Caco-2 (cell line): ENCODE results near the gene HYDIN. TPM values are rescaled to one million over a fixed set of nuclear protein-coding genes. Genes with fewer than 3 reads are reported as not detected.

Source experiments
- BruUV-seq: library from RNA; stranded (reverse); fragments of 400-500 nt; replicated peaks from 2 replicates; lab custom pipeline; 2021; lab: Mats Ljungman, UMichigan
- CTCF ChIA-PET: fragments of 300-600 bp; sonication (Branson Sonifier 250); formaldehyde crosslinking; loops from one replicate; lab custom pipeline; 2022; ENCODE audit warnings: antibody characterized with exemption; lab: Charles Lee
- POLR2A ChIA-PET: fragments of 300-600 bp; sonication (Branson Sonifier 250); formaldehyde crosslinking; loops from one replicate; lab custom pipeline; 2022; ENCODE audit warnings: antibody characterized with exemption; lab: Charles Lee
- DNase-seq, 2 experiments: peaks; one replicate each; pipeline versions ENCODE4 v3.0.0 to v3.0.0-alpha.2; 2020 to 2022
- H3K27me3 ChIP-seq: replicated peaks from 2 replicates; pipeline ENCODE4 v1.6.0; 2011; ENCODE audit warnings: low read length; ENCODE audit not compliant: control insufficient read depth, insufficient read depth
- H3K36me3 ChIP-seq: 2 replicates; pipeline ENCODE4 v1.5.1; 2011; ENCODE audit warnings: low read length; ENCODE audit not compliant: control insufficient read depth, insufficient read depth
- H3K4me1 ChIP-seq: fragments of 250-450 bp; sonication (Bioruptor Pico); 2 replicates; pipeline ENCODE4 v1.5.1; 2020; ENCODE audit warnings: mild to moderate bottlenecking
- H3K4me3 ChIP-seq: 2 replicates; pipeline ENCODE4 v1.5.1; 2011; ENCODE audit warnings: low read depth, mild to moderate bottlenecking, control low read depth, low read length
- H3K9me3 ChIP-seq: fragments of 250-450 bp; sonication (Bioruptor Pico); 2 replicates; pipeline ENCODE4 v1.5.1; 2020; ENCODE audit warnings: mild to moderate bottlenecking, moderate library complexity
- H3K27ac Mint-ChIP-seq: one replicate; pipeline ENCODE4 v1.8.0; 2022; ENCODE audit warnings: mixed read lengths; ENCODE audit not compliant: unreplicated experiment
- H3K27me3 Mint-ChIP-seq: one replicate; pipeline ENCODE4 v1.8.0; 2022; ENCODE audit warnings: mixed read lengths; ENCODE audit not compliant: insufficient read depth, unreplicated experiment
- H3K36me3 Mint-ChIP-seq: one replicate; pipeline ENCODE4 v1.8.0; 2022; ENCODE audit warnings: mild to moderate bottlenecking, mixed read lengths; ENCODE audit not compliant: insufficient read depth, unreplicated experiment
- H3K4me1 Mint-ChIP-seq: one replicate; pipeline ENCODE4 v1.8.0; 2022; ENCODE audit warnings: low read depth, mixed read lengths; ENCODE audit not compliant: unreplicated experiment
- H3K4me3 Mint-ChIP-seq: one replicate; pipeline ENCODE4 v1.8.0; 2022; ENCODE audit warnings: mild to moderate bottlenecking, moderate library complexity, mixed read lengths; ENCODE audit not compliant: unreplicated experiment
- H3K9me3 Mint-ChIP-seq: one replicate; pipeline ENCODE4 v1.8.0; 2022; ENCODE audit warnings: mixed read lengths; ENCODE audit not compliant: unreplicated experiment
- intact Hi-C: fragments of 100-400 bp; cut with micrococcal nuclease; formaldehyde crosslinking; loops from one replicate; pipeline ENCODE4 v1.10.0; 2022; ENCODE audit not compliant: unreplicated experiment
- total RNA-seq: library from RNA; stranded (reverse); gene quantifications from 2 replicates; pipeline ENCODE4 v1.2.3, GENCODE V29; 2022
- TF ChIP-seq, protein P1 (sequence below), 2 experiments: fragments of 200-600 bp in 1 of 2; IDR thresholded peaks; 1 replicate in 1 of 2; 2 replicates in 1 of 2; pipeline versions ENCODE4 v1.5.1 to v1.8.0; 2011 to 2022; ENCODE audit warnings: antibody characterized with exemption in 1 of 2, control low read depth in 1 of 2, inconsistent platforms in 1 of 2, low read depth in 1 of 2, low read length in 1 of 2, mild to moderate bottlenecking in 1 of 2, moderate library complexity in 1 of 2; ENCODE audit not compliant: insufficient read depth in 1 of 2, severe bottlenecking in 1 of 2, unreplicated experiment in 1 of 2

HYDIN gene
- total RNA-seq, 1 experiment from 2014 or later, result 0.68 TPM

DNA sequence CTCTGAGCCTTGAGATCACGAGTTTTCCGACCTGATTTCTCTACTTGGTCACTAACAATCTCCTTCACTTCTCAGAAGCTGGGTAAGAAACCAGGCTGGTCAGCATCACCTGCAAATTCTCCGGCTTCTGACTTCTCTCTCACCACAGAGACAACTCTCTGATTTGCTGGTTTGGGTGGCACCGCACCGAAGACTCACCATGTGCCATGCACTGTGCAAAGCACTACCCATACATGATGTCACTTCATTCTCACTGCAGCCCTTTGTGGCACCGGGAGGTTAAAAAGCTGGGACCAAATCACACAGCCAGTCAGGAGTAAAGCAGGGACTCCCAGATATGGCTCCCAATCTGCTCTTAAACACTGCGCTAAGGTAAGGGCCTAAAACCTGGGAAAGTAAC, 430.2 kb downstream of the HYDIN start:
- peaks cover 7% of the 10 kb centered on the region for H3K4me1 Mint-ChIP-seq
- intact Hi-C loops, result loop anchor here (5.0 kb wide), 1 partner anchor 53 kb away; no protein-coding TSS in a partner anchor
- Histone ChIP-seq H3K9me3 (peaks cover 12% of the 10 kb centered on the region; the same call in 1 of the 2 replicates), H3K4me3 (peak overlapping the region; percentile 89), H3K4me1 (peaks cover 5% of the 10 kb centered on the region), H3K27me3 (no peaks in the 10 kb centered on the region), H3K36me3 (no peaks in the 10 kb centered on the region)
- H3K9me3 Mint-ChIP-seq, result peaks cover 15% of the 10 kb centered on the region
- TF ChIP-seq, protein P1, sequence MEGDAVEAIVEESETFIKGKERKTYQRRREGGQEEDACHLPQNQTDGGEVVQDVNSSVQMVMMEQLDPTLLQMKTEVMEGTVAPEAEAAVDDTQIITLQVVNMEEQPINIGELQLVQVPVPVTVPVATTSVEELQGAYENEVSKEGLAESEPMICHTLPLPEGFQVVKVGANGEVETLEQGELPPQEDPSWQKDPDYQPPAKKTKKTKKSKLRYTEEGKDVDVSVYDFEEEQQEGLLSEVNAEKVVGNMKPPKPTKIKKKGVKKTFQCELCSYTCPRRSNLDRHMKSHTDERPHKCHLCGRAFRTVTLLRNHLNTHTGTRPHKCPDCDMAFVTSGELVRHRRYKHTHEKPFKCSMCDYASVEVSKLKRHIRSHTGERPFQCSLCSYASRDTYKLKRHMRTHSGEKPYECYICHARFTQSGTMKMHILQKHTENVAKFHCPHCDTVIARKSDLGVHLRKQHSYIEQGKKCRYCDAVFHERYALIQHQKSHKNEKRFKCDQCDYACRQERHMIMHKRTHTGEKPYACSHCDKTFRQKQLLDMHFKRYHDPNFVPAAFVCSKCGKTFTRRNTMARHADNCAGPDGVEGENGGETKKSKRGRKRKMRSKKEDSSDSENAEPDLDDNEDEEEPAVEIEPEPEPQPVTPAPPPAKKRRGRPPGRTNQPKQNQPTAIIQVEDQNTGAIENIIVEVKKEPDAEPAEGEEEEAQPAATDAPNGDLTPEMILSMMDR (IDR thresholded peaks at IDR 0.05; ENCODE audit: insufficient read depth in 1 of 2, low read depth in 1 of 2, low read length in 1 of 2, severe bottlenecking in 1 of 2, unreplicated experiment in 1 of 2), result no peak
- BruUV-seq, result TSS peak; percentile 35
- H3K27me3 Mint-ChIP-seq, result peaks cover 3% of the 10 kb centered on the region
- peak overlapping the region; percentile 96 for H3K27ac Mint-ChIP-seq
- peaks cover 11% of the 10 kb centered on the region for H3K36me3 Mint-ChIP-seq
- CTCF ChIA-PET, result no interaction called here
- DNase-seq, result no peak
- H3K4me3 Mint-ChIP-seq, result peak overlapping the region; percentile 91
- POLR2A ChIA-PET, result no interaction called here

DNA sequence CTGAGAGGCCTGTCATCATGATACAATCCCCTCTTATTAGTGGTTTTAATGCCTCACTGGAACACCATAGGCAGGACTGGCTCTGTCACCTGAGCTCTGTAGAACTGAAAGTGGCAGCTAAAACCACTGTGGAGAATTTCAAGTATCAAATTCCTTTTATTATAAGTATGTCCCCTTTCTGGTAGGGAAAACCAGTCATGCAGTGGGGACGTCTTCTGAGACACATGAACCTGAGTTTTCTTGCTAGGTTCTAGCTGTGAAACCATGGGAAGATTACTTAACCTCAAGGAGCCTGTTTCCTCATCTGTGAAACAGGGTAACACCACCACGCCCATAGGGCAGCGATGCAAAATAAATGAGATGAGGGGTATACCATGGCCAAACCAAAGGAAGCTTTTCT, 434.2 kb downstream of the HYDIN start:
- H3K27ac Mint-ChIP-seq, result no peak overlapping the region
- POLR2A ChIA-PET, result no interaction called here
- CTCF ChIA-PET, result no interaction called here
- peaks cover 7% of the 10 kb centered on the region for H3K4me1 Mint-ChIP-seq
- H3K4me3 Mint-ChIP-seq, result no peak overlapping the region
- H3K9me3 ChIP-seq, result no peaks in the 10 kb centered on the region
- DNase-seq, result no peak
- no peaks in the 10 kb centered on the region for H3K36me3 ChIP-seq
- H3K4me3 ChIP-seq, result no peak overlapping the region
- no TSS peak for BruUV-seq
- H3K27me3 ChIP-seq, result no peaks in the 10 kb centered on the region
- no peaks in the 10 kb centered on the region for H3K9me3 Mint-ChIP-seq
- H3K4me1 ChIP-seq, result peaks cover 1% of the 10 kb centered on the region; the same call in 1 of the 2 replicates
- TF ChIP-seq, protein P1 (IDR thresholded peaks at IDR 0.05; ENCODE audit: insufficient read depth in 1 of 2, low read depth in 1 of 2, low read length in 1 of 2, severe bottlenecking in 1 of 2, unreplicated experiment in 1 of 2), result no peak
- intact Hi-C loops, result no loop called here
- H3K36me3 Mint-ChIP-seq, result peaks cover 11% of the 10 kb centered on the region
- H3K27me3 Mint-ChIP-seq, result no peaks in the 10 kb centered on the region

DNA sequence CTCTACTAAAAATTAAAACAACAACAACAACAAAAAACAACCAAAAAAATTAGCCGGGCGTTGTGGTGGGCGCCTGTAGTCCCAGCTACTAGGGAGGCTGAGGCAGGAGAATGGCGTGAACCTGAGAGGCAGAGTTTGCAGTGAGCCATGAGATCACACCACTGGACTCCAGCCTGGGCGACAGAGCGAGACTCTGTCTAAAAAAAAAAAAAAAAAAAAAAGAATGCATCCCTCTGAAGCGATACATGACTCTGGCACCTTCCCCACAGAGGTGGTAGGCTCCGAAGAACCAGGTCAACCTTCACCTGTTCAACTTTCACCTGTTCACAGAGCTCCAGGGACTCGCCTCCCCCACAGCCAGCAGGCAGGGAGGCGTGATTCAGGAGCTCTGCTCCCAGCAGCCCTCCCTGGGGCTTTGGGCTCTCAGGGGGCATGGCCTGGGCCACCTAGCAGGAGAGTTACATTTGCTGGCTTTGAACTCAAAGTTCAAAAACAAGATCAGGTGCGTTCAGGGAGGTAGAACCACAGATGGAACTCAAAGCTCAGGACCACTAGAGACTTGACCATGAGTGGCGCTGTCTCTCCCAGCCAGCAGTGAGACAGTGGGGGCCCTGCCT, 435.1 kb downstream of the HYDIN start:
- no peak overlapping the region for H3K4me3 Mint-ChIP-seq
- no peaks in the 10 kb centered on the region for H3K4me1 ChIP-seq
- no peak overlapping the region for H3K27ac Mint-ChIP-seq
- TF ChIP-seq, protein P1 (IDR thresholded peaks at IDR 0.05; ENCODE audit: insufficient read depth in 1 of 2, low read depth in 1 of 2, low read length in 1 of 2, severe bottlenecking in 1 of 2, unreplicated experiment in 1 of 2), result no peak
- H3K36me3 ChIP-seq, result no peaks in the 10 kb centered on the region
- no peak for DNase-seq
- CTCF ChIA-PET, result no interaction called here
- peaks cover 4% of the 10 kb centered on the region for H3K4me1 Mint-ChIP-seq
- peaks cover 2% of the 10 kb centered on the region for H3K36me3 Mint-ChIP-seq
- H3K9me3 Mint-ChIP-seq, result no peaks in the 10 kb centered on the region
- H3K27me3 Mint-ChIP-seq, result no peaks in the 10 kb centered on the region
- POLR2A ChIA-PET, result no interaction called here
- H3K4me3 ChIP-seq, result no peak overlapping the region
- no peaks in the 10 kb centered on the region for H3K9me3 ChIP-seq
- intact Hi-C loops, result no loop called here
- no peaks in the 10 kb centered on the region for H3K27me3 ChIP-seq
- BruUV-seq, result no TSS peak
